Astrocyte of the cerebellum (primary cell): ENCODE data around the gene WTAP.
"Not testable (repeated sequence)": the region's sequence is repeated elsewhere in the genome, so short reads cannot be mapped to it uniquely, and the experiment has no call there.

Experiments used
- DNase-seq: peaks from one replicate; pipeline ENCODE4 v3.0.0-alpha.2; 2011; ENCODE audit warnings: low read depth
- H3K4me3 ChIP-seq: 2 replicates; pipeline ENCODE4 v1.5.1; 2011; ENCODE audit warnings: mild to moderate bottlenecking, low read depth, low read length, moderate library complexity
- in situ Hi-C: cut with HindIII; loops from 2 replicates; pipeline ENCODE4 v1.10.0; 2017; ENCODE audit warnings: low sequenced_read_pairs
- TF ChIP-seq, protein P1 (sequence below): IDR thresholded peaks from 2 replicates; pipeline ENCODE4 v1.5.1; 2012; ENCODE audit warnings: low read length, low read depth, moderate library complexity, mild to moderate bottlenecking; ENCODE audit errors: missing control alignments

WTAP gene

GRCh38 chr6:159790149-159790955 lies 63.0 kb downstream of the WTAP start, which contains the start of gene MRPL18:
Gene MRPL18, plus strand, starts transcription at chr6:159790467. Its CDS starts 121 bp downstream, at chr6:159790588.
- peak; percentile 95 for DNase-seq
- TF ChIP-seq, protein P1, sequence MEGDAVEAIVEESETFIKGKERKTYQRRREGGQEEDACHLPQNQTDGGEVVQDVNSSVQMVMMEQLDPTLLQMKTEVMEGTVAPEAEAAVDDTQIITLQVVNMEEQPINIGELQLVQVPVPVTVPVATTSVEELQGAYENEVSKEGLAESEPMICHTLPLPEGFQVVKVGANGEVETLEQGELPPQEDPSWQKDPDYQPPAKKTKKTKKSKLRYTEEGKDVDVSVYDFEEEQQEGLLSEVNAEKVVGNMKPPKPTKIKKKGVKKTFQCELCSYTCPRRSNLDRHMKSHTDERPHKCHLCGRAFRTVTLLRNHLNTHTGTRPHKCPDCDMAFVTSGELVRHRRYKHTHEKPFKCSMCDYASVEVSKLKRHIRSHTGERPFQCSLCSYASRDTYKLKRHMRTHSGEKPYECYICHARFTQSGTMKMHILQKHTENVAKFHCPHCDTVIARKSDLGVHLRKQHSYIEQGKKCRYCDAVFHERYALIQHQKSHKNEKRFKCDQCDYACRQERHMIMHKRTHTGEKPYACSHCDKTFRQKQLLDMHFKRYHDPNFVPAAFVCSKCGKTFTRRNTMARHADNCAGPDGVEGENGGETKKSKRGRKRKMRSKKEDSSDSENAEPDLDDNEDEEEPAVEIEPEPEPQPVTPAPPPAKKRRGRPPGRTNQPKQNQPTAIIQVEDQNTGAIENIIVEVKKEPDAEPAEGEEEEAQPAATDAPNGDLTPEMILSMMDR, result no peak
- in situ Hi-C loops, result no loop called here
- peak within 1 kb of the TSS; percentile 87 for H3K4me3 ChIP-seq

DNA sequence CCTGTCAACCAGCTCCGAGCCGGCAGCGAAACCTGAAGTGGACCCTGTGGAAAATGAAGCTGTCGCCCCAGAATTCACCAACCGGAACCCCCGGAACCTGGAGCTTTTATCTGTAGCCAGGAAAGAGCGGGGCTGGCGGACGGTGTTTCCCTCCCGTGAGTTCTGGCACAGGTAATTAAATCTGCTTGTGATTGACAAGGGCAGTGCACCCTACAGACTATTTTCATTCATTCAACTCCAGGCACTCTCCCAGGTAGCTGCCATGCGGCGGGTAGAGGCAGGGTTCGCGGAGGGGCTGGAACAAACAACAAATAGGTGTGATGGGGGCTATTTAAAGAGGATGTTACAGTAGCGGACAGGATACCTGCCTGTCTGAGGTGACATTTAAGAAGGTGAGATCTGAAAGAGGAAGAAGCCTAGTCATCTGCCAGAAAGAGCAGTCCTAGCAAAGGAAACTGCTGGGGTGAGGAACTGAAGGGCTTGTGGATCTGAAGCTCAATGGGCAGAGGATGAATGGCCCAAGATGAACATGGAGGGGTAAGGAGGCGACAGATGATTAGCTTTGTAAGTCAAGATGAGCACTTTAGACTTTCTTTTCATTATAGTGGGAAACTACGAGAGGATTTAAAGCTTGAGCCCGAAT lies 63.8 kb downstream of the WTAP start:
- peak overlapping the region; percentile 87 for H3K4me3 ChIP-seq
- in situ Hi-C loops, result no loop called here
- TF ChIP-seq, protein P1, result no peak
- no peak for DNase-seq

DNA sequence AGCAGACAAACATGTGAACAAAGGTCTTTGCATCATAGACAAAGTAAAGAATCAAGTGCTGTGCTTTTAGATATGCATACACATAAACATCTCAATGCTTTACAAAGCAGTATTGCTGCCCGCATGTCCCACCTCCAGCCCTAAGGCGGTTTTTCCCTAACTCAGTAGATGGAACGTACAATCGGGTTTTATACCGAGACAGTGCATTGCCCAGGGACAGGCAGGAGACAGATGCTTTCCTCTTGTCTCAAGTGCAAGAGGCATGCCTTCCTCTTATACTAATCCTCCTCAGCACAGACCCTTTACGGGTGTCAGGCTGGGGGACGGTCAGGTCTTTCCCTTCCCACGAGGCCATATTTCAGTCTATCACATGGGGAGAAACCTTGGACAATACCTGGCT lies 67.7 kb downstream of the WTAP start:
- in situ Hi-C loops, H3K4me3 ChIP-seq, DNase-seq: not testable (repeated sequence)

DNA sequence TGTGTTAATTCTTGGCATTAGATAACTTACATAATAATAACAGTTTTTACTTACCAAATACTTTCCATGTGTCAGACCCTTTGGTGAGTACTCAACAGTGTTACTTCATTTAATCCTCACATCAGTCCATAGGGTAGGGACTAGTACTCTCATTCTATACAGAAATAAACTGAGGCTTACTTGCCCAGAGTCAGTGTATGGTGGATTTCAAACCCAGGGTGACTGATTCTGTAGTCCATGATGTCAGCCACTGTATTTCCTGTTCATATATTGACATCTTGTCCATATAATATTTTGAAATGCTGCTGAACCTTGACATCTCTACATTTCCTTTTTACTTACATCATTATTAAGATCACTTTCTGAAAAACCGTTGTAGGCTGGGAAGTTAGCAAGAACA lies 70.2 kb downstream of the WTAP start:
- no peak for DNase-seq
- in situ Hi-C loops, result no loop called here
- no peak overlapping the region for H3K4me3 ChIP-seq
- TF ChIP-seq, protein P1, result no peak

GRCh38 chr6:159800141-159800865 lies 73.0 kb downstream of the WTAP start, which contains the start of gene PNLDC1:
Gene PNLDC1, plus strand, starts transcription at chr6:159800276. Its CDS starts 32 bp downstream, at chr6:159800308.
- TF ChIP-seq, protein P1, result no peak
- DNase-seq, result no peak
- no peak within 1 kb of the TSS for H3K4me3 ChIP-seq
- in situ Hi-C loops, result no loop called here

DNA sequence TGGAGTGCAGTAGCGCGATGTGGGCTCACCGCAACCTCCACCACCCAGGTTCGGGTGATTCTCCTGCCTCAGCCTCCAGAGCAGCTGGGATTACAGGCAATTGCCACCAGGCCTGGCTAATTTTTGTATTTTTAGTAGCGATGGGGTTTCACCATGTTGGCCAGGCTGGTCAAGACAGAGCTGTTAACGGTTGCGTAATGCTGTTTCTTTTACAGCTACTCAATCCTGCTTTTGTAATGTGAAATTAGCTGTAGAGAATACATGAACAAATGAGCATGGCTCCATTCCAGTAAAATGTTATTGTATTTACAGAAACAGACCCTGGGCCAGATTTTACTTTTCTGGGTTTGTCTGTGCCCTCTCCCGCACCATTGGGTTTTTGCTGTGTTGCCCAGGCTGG lies 74.6 kb downstream of the WTAP start:
- TF ChIP-seq, protein P1, result no peak
- H3K4me3 ChIP-seq, result no peak overlapping the region
- in situ Hi-C loops, result no loop called here
- no peak for DNase-seq
